Measurements from ENCODE around the gene CNGB1. TPM values are rescaled to one million over a fixed set of nuclear protein-coding genes. Genes with fewer than 3 reads are reported as not detected.

The CNGB1 gene
- total and polyA plus RNA-seq, 2 of the 13 experiments (the other 11 are each of a cell fraction or from before 2014, with no cell fraction given) = 0.02 to 0.15 TPM

GRCh38 chr16:57994778-57995177, 23.9 kb upstream of the CNGB1 start (continued):
- TF ChIP-seq ZNF18 (CRISPR knock-in tag; IDR thresholded peaks at IDR 0.05; ENCODE audit: insufficient replicate concordance) (no peak), U2AF1 (optimal IDR thresholded peaks at IDR 0.05; ENCODE audit: low read depth, low read length) (no peak), KAT8 (CRISPR knock-in tag; IDR thresholded peaks at IDR 0.05) (no peak), ZNF326 (CRISPR knock-in tag; IDR thresholded peaks at IDR 0.05; ENCODE audit: borderline replicate concordance) (no peak), XRCC5 (optimal IDR thresholded peaks at IDR 0.05; ENCODE audit: low read length) (peak; percentile 23), ZNF83 (CRISPR knock-in tag; IDR thresholded peaks at IDR 0.05; ENCODE audit: borderline replicate concordance) (no peak), ZBTB7B (CRISPR knock-in tag; IDR thresholded peaks at IDR 0.05) (no peak), SAP130 (CRISPR knock-in tag; IDR thresholded peaks at IDR 0.05; ENCODE audit: low read depth) (peak; percentile 48; the same call in 1 of the 2 replicates), ZNF44 (CRISPR knock-in tag; IDR thresholded peaks at IDR 0.05) (no peak), ZNF639 (CRISPR knock-in tag; conservative IDR thresholded peaks at IDR 0.05) (no peak), U2AF2 (IDR thresholded peaks at IDR 0.05; ENCODE audit: low read depth, low read length) (no peak), POLR2A (IDR thresholded peaks at IDR 0.05; ENCODE audit: insufficient read depth in 1 of 2, low read depth in 2 of 2, low read length in 2 of 2) (no peak), SMC3 (IDR thresholded peaks at IDR 0.05; ENCODE audit: low read length) (peak; percentile 59), RBFOX2 (IDR thresholded peaks at IDR 0.05; ENCODE audit: low read depth, low read length) (no peak), ZNF496 (CRISPR knock-in tag; IDR thresholded peaks at IDR 0.05; ENCODE audit: insufficient replicate concordance) (no peak), JUN (CRISPR knock-in tag; IDR thresholded peaks at IDR 0.05) (no peak), SP4 (CRISPR knock-in tag; IDR thresholded peaks at IDR 0.05) (no peak)

All from HepG2 (cell line).